Spleen (tissue), 11 donors: ENCODE data around the gene UBE2L6. TPM values are rescaled to one million over a fixed set of nuclear protein-coding genes. Genes with fewer than 3 reads are reported as not detected.

ENCODE experiments used
- DNase-seq: peaks from one replicate; pipeline ENCODE4 v3.0.0-alpha.2; 2020
- H3K27ac ChIP-seq, 8 donors: fragments of 200-600 bp; sonication (generic) in 7 of 8; 1 replicate in 4 of 8; 2 replicates in 4 of 8; pipeline versions ENCODE4 v1.5.0 to v1.8.0; 2016 to 2021; ENCODE audit warnings: inconsistent platforms in 4 of 8, mild to moderate bottlenecking in 4 of 8, moderate library complexity in 1 of 8
- H3K27me3 ChIP-seq, 7 donors: fragments of 200-600 bp; sonication (generic) in 6 of 7; replicated peaks in 1 of 7; 1 replicate in 4 of 7; 2 replicates in 3 of 7; pipeline versions ENCODE4 v1.5.0 to v1.8.0; 2016 to 2021; ENCODE audit warnings: inconsistent platforms in 3 of 7, mild to moderate bottlenecking in 1 of 7
- H3K36me3 ChIP-seq, 6 donors: fragments of 200-600 bp; sonication (generic) in 5 of 6; 1 replicate in 4 of 6; 2 replicates in 2 of 6; pipeline versions ENCODE4 v1.5.0 to v1.8.0; 2016 to 2021; ENCODE audit warnings: inconsistent platforms in 2 of 6
- H3K4me1 ChIP-seq, 6 donors: fragments of 200-600 bp; sonication (generic) in 5 of 6; 1 replicate in 3 of 6; 2 replicates in 3 of 6; pipeline versions ENCODE4 v1.5.0 to v1.8.0; 2016 to 2021; ENCODE audit warnings: inconsistent platforms in 3 of 6
- H3K4me3 ChIP-seq, 8 donors: fragments of 200-600 bp; sonication (generic) in 7 of 8; 1 replicate in 4 of 8; 2 replicates in 4 of 8; pipeline versions ENCODE4 v1.5.0 to v1.8.0; 2016 to 2021; ENCODE audit warnings: inconsistent platforms in 4 of 8, mild to moderate bottlenecking in 4 of 8, moderate library complexity in 2 of 8
- H3K9me3 ChIP-seq, 8 donors: fragments of 200-600 bp; sonication (generic) in 7 of 8; 1 replicate in 4 of 8; 2 replicates in 4 of 8; pipeline versions ENCODE4 v1.5.0 to v1.8.0; 2016 to 2021; ENCODE audit warnings: inconsistent platforms in 4 of 8
- POLR2A ChIP-seq, 3 donors: fragments of 450-650 bp; IDR thresholded peaks; one replicate each; pipeline ENCODE4 v1.5.1; 2017; ENCODE audit warnings: antibody characterized with exemption in 3 of 3, mild to moderate bottlenecking in 1 of 3
- POLR2AphosphoS5 ChIP-seq, 3 donors: sonication (generic); formaldehyde crosslinking; IDR thresholded peaks; one replicate each; pipeline ENCODE4 v1.5.1; 2017; ENCODE audit warnings: antibody characterized with exemption in 3 of 3
- WGBS, 5 donors: extraction: QIAGEN DNeasy Blood & Tissue Kit in 3 of 5; methylation state at CpG; one replicate each; pipeline versions ENCODE4 v1.1.5 to v1.1.7; 2013 to 2018; 5-methylcytosine and 5-hydroxymethylcytosine counted together
- intact Hi-C: fragments of 100-400 bp; cut with DNase I; formaldehyde crosslinking; loops from one replicate; pipeline ENCODE4 v1.15.0; 2023; ENCODE audit warnings: low total_unique reads
- polyA plus RNA-seq, 3 donors: library from polyadenylated mRNA; stranded (reverse); fragments of 200-250 nt; gene quantifications; one replicate each; pipeline ENCODE4 v1.2.1, GENCODE V29; 2013
- total RNA-seq, 7 donors: library from RNA; depleted of rRNA in 3 of 7; stranded (reverse); fragments of >200 nt in 3 of 7; fragmentation: NEBNext Ultra II Directional in 4 of 7; extraction: Animal tissue kit (Norgen Biotek cat#: 25700) in 4 of 7; gene quantifications; one replicate each; pipeline versions ENCODE4 v1.1.0 to v1.2.1, GENCODE V29; 2016 to 2021
- TF ChIP-seq, protein P1 (sequence below), 11 experiments: fragments of 200-600 bp in 7 of 11; fragments of 450-650 bp in 4 of 11; sonication (generic) in 4 of 11; IDR thresholded peaks in 8 of 11; conservative IDR thresholded peaks in 3 of 11; 1 replicate in 7 of 11; 2 replicates in 4 of 11; pipeline versions ENCODE4 v1.4.0 to v1.8.0; 2016 to 2021; ENCODE audit warnings: antibody characterized with exemption in 11 of 11, inconsistent platforms in 4 of 11, mild to moderate bottlenecking in 1 of 11
- donor health status: healthy with polysubstance abuse.
- donor health status: DM: no; HTN: no; CAD: no; lungs with moderate emphysema.
- donor health status: DM: no; HTN: no; CAD: no.
- donor health status: Bipolar disorder and iron deficiency.
- donor health status: healthy.
- donor health status: DM: no; HTN: no; CAD: no.
- donor health status: DM: yes; HTN: yes; CAD: no.

Gene UBE2L6
- total and polyA plus RNA-seq, 10 donors: 46.8 to 137 (median 110) TPM

DNA sequence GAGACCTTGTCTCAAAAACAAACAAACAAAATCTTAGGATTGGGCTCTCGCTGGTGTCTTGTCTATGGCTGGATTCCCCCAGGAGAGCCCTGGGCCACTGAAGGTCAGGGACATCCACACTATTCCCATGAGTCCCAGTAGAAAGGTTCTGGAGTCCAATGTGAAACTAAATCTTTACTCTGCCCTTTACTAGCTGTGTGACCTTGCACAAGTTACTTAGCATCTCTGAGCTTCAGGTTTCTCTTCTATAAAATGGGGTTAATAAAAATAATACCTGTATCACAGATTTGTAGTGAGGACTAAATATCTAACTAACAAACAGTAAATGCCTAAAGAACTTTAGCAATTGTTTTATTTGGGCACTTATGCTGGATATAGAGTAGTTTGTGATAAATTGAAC is 61.0 kb downstream of the UBE2L6 start:
- WGBS, 5 donors: 95 to 100% (median 96%) methylated on average over 1 of the region's 1 CpG
- H3K4me3 ChIP-seq: no peak overlapping the region
- H3K4me1 ChIP-seq: no peaks in the 10 kb centered on the region
- H3K27me3 ChIP-seq: no peaks in the 10 kb centered on the region
- H3K36me3 ChIP-seq: peaks cover 0 to 34% (median 0%) of the 10 kb centered on the region in 6 donors
- intact Hi-C loops: no loop called here
- no peaks in the 10 kb centered on the region for H3K9me3 ChIP-seq
- DNase-seq: no peak
- TF ChIP-seq, protein P1, sequence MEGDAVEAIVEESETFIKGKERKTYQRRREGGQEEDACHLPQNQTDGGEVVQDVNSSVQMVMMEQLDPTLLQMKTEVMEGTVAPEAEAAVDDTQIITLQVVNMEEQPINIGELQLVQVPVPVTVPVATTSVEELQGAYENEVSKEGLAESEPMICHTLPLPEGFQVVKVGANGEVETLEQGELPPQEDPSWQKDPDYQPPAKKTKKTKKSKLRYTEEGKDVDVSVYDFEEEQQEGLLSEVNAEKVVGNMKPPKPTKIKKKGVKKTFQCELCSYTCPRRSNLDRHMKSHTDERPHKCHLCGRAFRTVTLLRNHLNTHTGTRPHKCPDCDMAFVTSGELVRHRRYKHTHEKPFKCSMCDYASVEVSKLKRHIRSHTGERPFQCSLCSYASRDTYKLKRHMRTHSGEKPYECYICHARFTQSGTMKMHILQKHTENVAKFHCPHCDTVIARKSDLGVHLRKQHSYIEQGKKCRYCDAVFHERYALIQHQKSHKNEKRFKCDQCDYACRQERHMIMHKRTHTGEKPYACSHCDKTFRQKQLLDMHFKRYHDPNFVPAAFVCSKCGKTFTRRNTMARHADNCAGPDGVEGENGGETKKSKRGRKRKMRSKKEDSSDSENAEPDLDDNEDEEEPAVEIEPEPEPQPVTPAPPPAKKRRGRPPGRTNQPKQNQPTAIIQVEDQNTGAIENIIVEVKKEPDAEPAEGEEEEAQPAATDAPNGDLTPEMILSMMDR (IDR thresholded peaks at IDR 0.05 in 8 of 11, conservative IDR thresholded peaks at IDR 0.05 in 3 of 11): no peak
- no peak for TF ChIP-seq POLR2A (IDR thresholded peaks at IDR 0.05)
- TF ChIP-seq POLR2AphosphoS5 (IDR thresholded peaks at IDR 0.05): no peak
- no peak overlapping the region for H3K27ac ChIP-seq

DNA sequence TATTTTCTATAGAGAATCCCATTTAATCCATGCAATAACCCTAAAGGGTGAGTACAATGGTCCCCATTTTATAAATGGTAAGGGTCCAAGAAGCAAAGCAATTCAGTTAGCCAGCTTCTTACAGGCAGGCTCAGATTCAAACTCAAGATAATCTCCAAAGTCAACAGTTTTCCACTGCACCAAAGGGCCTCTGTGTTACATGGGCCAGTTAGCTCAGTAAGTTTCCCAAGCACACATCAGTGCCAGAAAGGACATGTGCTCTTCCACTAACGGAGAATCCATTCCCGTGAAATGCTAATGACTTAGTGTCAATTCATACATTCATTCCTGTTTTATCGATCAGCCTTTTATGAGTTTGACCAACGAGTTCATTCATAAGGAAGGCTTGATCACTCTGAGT is 63.0 kb downstream of the UBE2L6 start:
- Histone ChIP-seq H3K27me3 (no peaks in the 10 kb centered on the region), H3K27ac (no peak overlapping the region), H3K9me3 (no peaks in the 10 kb centered on the region), H3K4me1 (peaks cover 0 to 12% (median 7%) of the 10 kb centered on the region in 6 donors), H3K4me3 (no peak overlapping the region), H3K36me3 (peaks cover 0 to 47% (median 0%) of the 10 kb centered on the region in 6 donors)
- WGBS, 5 donors: 89 to 95% (median 92%) methylated on average over 4 of the region's 4 CpGs
- TF ChIP-seq, protein P1 (IDR thresholded peaks at IDR 0.05 in 8 of 11, conservative IDR thresholded peaks at IDR 0.05 in 3 of 11): no peak
- TF ChIP-seq POLR2AphosphoS5 (IDR thresholded peaks at IDR 0.05) (no peak), POLR2A (IDR thresholded peaks at IDR 0.05) (no peak)
- intact Hi-C loops: no loop called here
- no peak for DNase-seq

DNA sequence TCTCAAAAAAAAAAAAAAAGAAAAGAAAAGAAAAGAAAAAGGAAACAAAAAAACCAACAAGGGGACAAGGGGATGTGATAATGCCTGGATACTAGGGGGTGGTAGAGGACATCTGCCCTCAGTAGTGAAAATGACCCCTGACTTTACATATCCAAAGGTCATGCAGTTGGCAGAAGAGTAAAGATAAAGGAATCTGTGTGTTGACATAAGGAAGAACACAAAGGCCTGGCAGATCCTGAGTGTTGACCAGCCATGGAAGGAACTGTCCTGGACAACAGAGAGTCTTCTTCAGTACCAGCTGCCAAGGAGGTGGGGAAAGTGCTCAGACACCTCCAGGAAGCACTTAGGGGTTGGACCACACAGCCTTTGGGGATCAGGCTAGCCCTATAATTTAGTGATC is 64.6 kb downstream of the UBE2L6 start:
- intact Hi-C loops: no loop called here
- no peak for DNase-seq

DNA sequence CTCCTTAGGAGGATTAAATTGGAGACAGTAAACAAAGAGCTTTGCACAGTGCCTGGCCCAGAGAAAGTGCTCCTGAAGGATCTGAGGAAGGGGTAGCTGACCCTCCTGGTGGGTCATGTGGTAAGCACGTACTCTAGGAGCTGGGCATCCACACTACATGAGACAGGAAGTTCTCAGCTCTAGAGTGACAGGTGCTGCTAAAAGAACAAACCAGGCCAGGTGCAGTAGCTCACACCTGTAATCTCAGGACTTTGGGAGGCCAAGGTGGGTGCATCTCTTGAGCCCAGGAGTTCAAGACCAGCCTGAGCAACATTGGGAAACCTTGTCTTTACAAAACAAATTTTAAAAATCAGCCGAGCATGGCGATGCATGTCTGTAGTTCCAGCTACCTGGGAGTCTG is 65.1 kb downstream of the UBE2L6 start:
- no peaks in the 10 kb centered on the region for H3K9me3 ChIP-seq
- TF ChIP-seq, protein P1 (IDR thresholded peaks at IDR 0.05 in 8 of 11, conservative IDR thresholded peaks at IDR 0.05 in 3 of 11): no peak
- no peak for TF ChIP-seq POLR2A (IDR thresholded peaks at IDR 0.05)
- TF ChIP-seq POLR2AphosphoS5 (IDR thresholded peaks at IDR 0.05): no peak
- no peak overlapping the region for H3K27ac ChIP-seq
- no peak for DNase-seq
- H3K36me3 ChIP-seq: peaks cover 0 to 46% (median 0%) of the 10 kb centered on the region in 6 donors
- intact Hi-C loops: no loop called here
- H3K27me3 ChIP-seq: no peaks in the 10 kb centered on the region
- whole genome bisulfite sequencing, 5 donors: 88 to 97% (median 95%) methylated on average over 3 of the region's 3 CpGs
- H3K4me3 ChIP-seq: no peak overlapping the region
- H3K4me1 ChIP-seq: peaks cover 3 to 26% (median 17%) of the 10 kb centered on the region in 6 donors

More for the DNA sequence above, 64.6 kb downstream of the UBE2L6 start:
- no peaks in the 10 kb centered on the region for H3K27me3 ChIP-seq
- TF ChIP-seq POLR2A (IDR thresholded peaks at IDR 0.05) (no peak), POLR2AphosphoS5 (IDR thresholded peaks at IDR 0.05) (no peak)
- TF ChIP-seq, protein P1 (IDR thresholded peaks at IDR 0.05 in 8 of 11, conservative IDR thresholded peaks at IDR 0.05 in 3 of 11): no peak
- peaks cover 3 to 26% (median 17%) of the 10 kb centered on the region in 6 donors for H3K4me1 ChIP-seq
- peaks cover 0 to 47% (median 0%) of the 10 kb centered on the region in 6 donors for H3K36me3 ChIP-seq
- H3K9me3 ChIP-seq: no peaks in the 10 kb centered on the region
- no peak overlapping the region for H3K4me3 ChIP-seq
- no peak overlapping the region for H3K27ac ChIP-seq
